MM.1S (cell line): ENCODE data around the gene ZDHHC8.

ENCODE experiments used
- CTCF ChIP-seq: fragments of 300-600 bp; sonication (generic); IDR thresholded peaks from 2 replicates; pipeline ENCODE4 v1.5.1; 2016; ENCODE audit warnings: antibody characterized with exemption, low read length, mixed read lengths
- EZH2 ChIP-seq: fragments of 300-600 bp; sonication (generic); optimal IDR thresholded peaks from 2 replicates; pipeline ENCODE3; 2017; ENCODE audit warnings: low read depth, mild to moderate bottlenecking, antibody characterized with exemption, low read length, mixed read lengths
- EZH2phosphoT487 ChIP-seq: fragments of 300-600 bp; sonication (generic); IDR thresholded peaks from 2 replicates; pipeline ENCODE4 v1.6.1; 2018; ENCODE audit warnings: antibody characterized with exemption, low read length

- TF ChIP-seq EZH2phosphoT487: no peak
- TF ChIP-seq CTCF: no peak
- no peak for TF ChIP-seq EZH2
Measured at GRCh38 chr22:20169253-20169822, 37.7 kb downstream of the ZDHHC8 start.
